NCI-H2107 treated with DMSO at 0.1 percent for 48 hours (cell line): ENCODE measurements around the gene TRIM33.
"Not testable (repeated sequence)": the region's sequence is repeated elsewhere in the genome, so short reads cannot be mapped to it uniquely, and the experiment has no call there.

Experiments used
- DNase-seq: peaks from one replicate; lab custom pipeline; 2025; ENCODE audit not compliant: unreplicated experiment; lab: John Stamatoyannopoulos, UW

Gene TRIM33

DNA sequence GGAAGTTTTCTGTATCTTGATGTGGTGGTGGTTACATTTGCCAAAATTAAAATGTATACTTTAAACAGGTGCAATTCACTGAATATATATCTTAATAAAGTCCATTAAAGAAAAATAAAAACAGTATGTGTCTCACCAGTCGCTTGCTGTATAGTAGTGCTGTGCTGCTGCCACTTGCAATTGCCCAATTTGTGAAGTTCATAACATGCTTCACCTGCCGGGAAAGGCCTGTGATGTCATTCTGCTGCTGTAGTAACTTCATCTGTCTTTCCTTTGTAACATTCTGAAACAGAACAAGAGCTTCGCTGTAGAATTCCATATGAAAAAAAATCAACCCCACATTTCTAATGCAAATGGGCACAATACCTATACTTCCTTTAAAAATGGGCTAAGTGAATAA, 83.4 kb downstream of the TRIM33 start:
- no peak for DNase-seq

DNA sequence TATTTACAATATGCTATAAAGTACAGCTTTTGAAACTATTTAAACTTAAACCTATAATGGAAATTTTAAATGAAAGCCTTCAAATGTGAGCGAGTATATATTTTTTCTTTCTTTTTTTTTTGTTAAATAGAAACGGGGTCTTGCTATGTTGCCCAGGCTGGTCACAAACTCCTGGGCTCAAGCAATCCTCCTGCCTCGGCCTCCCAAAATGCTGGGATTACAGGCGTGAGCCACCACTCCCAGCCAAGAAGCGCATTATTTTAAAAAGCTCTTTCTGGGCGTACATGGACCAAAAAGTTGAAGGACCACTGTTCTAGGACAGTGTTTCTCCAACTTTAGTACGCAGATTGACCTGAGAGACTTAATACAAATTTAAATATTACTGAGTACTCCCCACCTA, 87.5 kb downstream of the TRIM33 start:
- DNase-seq: no peak

DNA sequence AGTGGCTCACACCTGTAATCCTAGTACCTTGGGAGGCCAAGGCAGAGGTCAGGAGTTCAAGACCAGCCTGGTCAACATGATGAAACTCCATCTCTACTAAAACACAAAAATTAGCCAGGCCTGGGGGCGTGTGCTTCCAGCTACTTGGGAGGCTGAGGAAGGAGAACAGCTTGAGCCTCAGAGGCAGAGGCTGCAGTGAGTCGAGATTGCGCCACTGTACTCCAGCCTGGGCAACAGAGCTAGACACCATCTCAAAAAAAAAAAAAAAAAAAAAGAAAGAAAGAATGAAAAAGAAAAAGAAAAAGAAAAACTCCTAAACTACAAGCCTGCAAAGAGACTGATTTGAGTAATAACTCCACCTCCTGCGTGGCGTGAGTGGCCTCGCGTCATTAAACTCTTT, 92.1 kb downstream of the TRIM33 start:
- DNase-seq: not testable (repeated sequence)

DNA sequence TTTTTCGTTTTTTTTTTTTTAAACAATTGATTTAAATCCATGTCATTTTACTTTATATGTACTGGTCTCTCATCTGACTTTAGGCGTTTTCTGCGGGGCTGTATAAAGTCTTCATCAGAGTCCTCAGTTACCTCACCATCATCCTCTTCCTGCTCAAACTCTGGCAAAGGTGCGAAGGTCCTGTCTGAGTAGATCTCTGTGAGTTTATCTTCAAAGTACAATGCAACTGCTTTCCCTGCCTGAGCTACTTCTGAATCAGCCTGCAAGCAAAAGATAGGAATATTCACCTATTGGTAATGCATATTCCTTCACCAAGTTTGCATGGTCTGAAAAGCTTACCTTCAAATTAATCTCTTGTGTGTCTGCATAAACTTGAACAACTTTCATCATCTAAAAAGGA, 113.4 kb downstream of the TRIM33 start:
- DNase-seq: no peak

DNA sequence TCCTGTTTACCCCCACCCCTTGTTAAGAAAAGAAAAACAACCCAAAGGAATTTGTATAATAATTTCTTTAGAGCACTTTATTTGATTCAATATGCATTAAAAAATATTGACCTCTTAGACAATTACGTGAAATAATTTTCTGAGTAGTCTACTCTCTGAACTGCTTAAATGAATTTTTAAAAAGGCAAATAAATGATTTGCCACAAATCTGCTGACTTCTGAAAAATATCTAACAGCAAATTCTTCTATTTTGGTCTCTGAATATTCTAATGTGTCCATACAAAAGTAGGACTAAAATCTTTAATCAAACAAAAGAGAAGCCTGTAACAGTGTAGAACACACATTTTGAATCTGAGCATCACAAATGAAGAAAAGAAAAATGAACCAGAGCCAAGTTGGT, 115.1 kb downstream of the TRIM33 start:
- DNase-seq: no peak

DNA sequence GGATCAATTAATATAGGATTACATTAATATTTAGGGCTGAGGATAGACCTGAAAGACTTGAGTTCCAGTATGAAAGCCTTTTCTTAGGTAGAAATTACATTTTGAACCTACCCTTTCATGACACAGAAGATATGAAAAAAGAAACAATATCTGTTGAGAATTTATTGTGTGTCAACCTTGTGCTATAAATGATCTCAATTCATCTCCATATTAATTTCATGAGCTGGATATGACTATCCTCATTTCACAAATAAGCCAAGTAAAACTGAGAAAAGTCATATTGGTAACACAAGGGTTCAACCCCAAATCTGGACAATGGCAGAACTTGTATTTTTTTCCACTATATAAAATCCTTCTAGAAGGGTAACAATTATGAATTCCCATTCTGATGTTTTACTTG, 120.0 kb downstream of the TRIM33 start:
- DNase-seq: no peak

DNA sequence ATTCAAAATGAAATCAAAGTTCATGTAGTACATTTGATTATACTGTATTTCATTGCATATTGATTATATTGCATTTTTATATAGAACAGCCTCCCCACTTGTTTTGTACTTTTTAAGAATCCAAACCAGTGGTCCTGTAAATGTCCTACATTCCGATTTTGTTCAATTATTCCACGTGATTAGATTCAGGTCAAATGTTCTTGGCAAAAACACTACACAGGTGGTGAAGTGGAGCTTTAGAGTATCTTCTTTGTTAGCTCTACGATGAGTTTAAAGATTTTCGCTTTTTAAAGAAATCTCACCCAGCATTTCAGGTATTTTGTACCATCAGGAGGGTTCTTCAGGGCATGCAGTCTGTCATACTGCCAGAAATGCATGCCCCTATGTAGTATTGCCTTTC, 120.6 kb downstream of the TRIM33 start:
- DNase-seq: no peak

DNA sequence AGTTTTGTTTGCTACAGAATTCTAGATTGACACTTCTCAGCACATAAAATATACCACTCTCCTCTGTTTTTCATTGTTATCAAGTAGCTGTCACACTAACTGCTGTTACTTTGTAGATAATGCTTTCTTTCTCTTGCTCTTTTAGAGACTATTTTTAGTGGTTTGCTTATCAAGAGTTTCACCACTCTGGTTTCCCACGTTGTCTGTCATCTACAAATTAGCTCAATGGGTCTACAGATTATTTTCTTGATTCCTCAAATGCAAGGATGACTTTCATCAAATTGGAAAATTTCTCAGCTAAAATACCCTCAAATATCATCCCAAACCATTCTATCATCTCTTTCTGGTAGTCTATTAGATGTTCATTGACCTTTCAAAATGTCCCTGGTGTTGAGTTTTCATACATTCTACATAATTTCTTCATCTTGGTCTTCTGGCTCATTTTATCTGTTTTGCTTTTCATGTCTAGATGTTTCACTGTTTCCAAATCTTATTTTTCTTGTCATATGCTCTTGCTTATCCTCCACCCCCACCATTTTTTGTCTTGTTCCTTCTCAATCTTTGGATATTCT, 122.5 kb downstream of the TRIM33 start:
- DNase-seq: no peak

DNA sequence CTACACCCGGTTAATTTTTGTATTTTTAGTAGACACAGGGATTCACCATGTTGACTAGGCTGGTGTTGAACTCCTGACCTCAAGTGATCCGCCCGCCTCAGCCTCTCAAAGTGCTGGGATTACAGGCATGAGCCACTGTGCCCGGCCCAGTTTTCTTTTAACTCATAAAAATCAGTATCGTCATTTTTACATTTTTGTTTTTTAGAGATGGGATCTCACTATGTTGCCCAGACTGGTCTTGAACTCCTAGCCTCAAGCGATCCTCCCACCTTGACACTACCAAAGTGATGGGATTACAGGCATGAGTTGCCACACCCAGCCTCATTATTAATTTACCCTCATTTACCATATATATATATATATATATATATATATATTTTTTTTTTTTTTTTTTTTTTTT, 123.4 kb downstream of the TRIM33 start:
- not testable (repeated sequence) for DNase-seq

DNA sequence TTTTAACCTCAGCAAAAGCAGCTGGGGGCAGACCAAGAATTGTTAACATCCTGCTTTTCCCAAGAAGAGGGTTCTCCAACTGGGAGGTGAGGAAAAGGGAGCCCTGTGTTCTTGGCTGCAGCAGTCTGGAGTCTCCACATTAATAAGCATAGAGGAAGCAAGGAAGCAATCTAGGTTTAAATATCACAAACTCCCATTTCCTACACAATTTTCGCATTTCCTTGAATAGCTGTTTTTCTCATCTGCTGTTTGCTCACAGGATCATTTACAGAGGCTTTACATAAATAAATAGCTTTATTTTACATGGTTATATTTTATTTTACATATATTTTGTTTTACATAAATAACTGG, 124.0 kb downstream of the TRIM33 start:
- DNase-seq: no peak

DNA sequence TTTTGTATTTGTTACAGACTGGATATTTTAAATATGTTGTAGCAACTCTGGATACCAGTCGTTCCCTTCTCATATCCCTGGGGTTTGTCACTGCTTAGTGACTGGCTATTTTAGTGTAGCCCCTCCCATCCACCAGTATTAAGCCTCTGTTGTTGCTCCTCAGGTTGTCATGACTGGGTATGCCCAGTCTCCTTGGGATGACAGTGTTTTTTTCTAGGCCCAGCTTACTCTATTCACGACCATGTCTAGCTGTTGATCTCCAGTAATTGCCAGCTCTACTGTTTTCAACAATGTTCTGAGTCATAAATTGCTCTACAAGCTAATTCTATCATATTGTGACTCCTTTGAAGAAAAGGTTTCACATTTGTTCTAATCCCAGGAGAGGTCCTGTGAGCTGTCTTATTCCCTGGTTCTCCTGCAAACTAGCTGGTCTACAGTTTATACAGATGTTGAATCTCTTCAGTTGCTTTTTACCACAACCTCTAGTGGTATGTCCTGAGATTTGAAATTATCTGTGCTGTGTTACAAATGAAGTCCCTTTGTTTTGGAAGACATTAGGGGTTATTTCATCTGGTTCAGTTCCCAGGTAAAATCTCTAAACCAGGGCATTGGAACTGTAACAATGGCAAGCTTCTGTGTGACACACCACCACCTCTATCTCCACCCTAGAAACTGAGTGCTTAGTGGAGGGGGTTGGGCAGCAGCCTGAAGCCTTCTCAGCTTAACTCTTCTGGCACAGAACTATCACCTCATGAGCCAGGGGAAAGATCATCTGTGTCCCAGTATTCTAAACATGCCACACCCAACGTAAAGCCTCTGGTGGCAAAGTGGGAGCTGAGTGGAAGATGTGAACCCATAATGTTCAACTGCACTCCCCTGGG, 124.6 kb downstream of the TRIM33 start:
- no peak for DNase-seq

DNA sequence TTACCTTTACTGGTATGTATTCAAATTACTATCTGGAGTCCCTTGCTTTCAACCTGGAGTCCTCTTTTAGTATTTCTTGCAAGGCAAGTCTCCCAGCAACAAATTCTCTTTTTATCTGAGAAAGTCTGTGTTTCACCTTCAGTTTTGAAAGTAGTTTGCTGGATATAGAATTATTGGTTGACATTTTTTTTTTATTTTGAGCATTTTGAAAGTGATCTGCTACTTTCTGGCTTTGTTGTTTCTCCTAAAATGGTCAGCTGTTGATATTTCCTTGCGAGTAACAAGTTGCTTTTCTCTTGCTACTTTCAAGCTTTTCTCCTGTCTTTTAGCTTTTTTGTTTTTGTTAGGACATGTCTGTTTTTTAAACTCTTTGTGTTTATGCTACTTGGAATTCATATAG, 126.1 kb downstream of the TRIM33 start:
- DNase-seq: no peak

DNA sequence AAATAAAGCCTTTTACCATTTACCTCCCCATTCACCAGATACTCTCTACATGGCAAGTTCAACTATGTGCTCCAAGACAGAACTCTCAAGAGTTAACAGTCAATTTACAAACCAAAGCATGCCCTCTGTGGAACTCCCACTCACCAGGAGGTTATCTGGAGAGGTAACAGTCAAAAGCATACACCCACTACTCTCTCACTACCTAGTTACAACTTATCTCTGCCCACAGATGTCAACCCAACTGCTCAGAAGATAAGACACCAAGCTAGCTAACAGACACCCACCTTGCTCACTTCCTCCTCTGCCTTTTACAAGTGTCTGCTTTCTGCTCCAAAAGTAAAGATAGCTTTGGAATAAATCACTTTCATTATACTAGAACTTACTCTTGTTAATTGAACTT, 131.0 kb downstream of the TRIM33 start:
- no peak for DNase-seq

DNA sequence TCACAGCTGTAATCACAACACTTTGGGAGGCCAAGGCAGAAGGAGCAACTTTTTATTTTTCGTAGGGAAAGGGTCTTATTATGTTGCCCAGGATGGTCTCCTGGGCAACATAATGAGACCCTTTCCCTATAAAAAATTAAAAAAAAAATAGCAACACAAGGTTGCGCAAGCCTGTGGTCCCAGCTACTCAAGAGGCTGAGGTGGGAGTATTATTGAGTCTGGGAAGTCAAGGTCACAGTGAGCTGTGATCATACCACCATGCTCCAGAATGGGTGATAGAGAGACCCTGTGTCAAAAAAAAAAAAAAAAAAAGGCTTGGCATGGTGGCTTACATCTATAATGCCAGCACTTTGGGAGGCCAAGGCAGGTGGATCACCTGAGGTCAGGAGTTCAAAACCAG, 131.6 kb downstream of the TRIM33 start:
- DNase-seq: no peak

DNA sequence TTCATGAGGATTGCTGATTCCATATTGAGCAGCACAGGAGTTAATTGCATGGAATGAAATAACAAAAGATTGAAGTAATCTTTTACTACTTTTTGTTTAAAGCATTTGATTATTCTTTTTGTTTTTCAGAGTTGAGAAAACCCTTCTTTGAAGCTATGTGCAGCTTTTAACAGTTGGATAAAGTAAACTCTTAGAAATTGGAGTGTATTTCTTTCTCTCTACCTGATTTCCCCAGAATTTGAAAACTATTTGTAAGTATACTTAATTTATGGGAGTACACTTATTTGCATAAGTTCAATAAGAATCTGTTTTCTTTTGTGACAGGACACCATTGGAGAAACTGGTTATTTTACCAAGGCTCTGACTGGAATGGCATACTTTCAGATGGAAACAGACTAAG, 133.6 kb downstream of the TRIM33 start:
- no peak for DNase-seq

DNA sequence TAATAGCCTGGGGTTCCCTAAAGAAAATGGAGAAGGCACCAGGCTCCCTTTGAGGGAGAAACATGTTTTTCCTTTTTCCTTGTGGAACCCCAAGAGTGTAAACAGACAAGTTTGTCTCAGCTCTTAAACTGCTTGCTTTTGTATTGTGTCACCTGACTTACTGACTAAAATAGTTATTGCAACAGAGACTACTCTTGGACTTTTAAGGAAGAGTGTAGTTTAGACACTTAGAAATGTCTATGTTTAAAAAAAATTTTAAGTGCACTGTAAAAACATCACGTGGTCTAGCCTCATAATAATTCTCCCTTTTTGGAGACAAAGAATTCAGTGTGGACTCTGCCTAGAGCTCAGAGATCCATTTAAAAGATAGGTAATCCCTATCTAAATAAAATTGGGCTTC, 141.1 kb downstream of the TRIM33 start:
- DNase-seq: no peak

DNA sequence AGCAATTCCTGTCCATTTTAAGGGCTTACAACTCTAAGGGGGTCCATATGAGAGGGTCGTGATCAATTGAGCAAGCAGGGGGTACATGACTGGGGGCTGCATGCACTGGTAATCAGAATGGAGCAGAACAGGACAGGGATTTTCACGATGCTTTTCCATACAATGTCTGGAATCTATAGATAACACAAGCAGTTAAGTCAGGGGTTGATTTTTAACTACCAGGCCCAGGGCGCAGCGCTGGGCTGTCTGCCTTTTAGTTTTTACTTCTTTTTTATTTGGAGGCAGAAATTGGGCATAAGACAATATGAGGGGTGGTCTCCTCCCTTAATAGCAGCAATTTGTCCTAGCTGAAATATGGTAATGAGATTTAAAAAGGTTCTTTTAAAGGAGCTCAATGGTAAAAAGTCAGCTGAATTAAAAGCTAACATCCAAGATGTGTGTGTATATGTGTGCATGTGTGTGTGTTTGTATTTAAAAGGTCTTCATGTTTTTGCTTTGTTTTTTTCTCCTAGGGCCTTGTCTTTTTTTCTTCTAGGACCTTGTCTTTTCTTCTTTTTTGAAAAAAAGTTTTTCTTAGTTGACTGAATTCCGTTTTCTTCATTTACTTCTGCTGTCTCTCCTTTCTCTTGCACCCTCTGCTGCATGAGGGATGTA, 141.6 kb downstream of the TRIM33 start:
- not testable (repeated sequence) for DNase-seq

DNA sequence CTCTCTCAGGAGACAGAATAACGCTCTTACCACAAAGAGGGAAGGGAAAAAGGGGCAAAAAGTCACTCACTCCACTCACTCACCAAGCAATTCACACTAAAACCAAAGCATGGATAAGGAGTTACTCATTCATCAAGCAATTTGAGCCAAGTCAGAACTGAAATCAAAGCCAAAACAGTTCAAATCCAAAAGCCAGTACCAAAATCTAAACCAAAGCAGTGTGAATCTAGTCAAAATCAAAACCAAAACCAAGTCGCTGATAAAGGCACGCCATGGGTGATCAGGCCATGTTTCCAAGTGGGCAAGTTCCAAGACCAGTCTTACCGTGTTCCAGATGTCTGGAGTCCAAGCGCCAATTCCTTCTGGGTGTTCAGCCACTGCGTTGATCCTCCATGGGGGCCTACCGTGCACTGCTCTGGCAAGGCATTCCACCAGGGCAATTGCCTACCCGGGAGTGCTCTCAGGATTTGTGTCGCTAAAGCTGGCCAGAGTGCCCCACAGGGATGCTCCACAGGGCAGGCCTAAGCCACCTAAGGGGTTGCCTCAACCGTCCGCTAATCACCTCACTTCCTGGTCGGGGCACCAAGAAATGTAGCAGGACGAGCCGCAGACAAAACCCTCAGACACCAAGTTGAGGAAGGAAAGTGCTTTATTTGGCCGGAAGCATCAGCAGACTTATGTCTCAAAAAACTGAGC, 142.3 kb downstream of the TRIM33 start:
- DNase-seq: no peak

DNA sequence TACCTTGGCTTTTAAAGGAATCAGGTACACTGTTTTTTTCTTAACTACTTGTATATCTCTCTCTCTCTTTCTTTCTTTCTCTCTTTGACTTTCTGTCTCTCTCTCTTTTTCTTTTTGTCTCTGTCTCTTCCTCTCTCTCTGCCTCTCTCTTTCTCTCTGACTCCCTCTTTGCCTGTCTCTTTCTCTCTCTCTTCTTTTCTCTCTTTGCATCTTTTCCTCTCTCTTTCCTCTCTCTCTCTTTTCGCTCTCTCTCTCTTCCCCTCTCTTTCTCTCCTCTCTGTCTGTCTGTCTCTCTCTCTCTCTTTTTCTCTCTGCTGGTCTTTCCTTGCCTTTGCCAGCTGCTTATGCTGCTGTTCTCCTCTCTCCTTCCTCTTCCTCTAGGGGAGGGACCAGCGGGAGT, 143.2 kb downstream of the TRIM33 start:
- DNase-seq: no peak

DNA sequence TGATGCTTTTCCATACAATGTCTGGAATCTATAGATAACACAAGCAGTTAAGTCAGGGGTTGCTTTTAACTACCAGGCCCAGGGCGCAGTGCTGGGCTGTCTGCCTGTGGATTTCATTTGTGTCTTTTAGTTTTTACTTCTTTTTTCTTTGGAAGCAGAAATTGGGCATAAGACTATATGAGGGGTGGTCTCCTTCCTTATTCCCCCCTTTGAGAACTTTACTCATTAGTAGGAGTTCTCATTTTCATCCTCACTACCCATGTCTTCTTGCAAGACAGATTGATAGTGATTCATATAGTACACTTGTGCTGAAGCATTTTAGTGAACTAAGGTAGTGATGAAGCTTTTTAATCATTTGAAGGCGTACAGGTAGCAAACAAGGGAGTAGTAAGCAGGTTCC, 147.8 kb downstream of the TRIM33 start:
- not testable (repeated sequence) for DNase-seq

DNA sequence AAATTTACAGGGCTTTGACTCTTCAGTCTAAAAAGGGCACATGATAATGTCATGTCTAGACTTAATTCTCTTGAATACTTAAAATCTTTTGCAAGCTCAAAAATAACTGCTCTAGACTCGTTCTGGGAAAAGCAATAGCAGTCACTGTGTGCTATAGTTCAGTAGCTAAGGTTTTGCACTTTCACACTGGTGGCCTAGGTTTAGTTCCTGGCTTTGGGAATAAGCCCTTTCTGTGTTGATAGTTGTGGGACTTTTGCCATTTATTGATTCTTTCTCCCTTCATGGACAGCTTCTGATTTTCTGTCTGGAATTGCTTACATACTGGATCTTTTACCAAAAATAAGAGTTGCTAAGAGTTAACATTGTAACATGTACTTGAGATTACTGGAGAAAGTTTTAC, 151.2 kb downstream of the TRIM33 start:
- DNase-seq: no peak

DNA sequence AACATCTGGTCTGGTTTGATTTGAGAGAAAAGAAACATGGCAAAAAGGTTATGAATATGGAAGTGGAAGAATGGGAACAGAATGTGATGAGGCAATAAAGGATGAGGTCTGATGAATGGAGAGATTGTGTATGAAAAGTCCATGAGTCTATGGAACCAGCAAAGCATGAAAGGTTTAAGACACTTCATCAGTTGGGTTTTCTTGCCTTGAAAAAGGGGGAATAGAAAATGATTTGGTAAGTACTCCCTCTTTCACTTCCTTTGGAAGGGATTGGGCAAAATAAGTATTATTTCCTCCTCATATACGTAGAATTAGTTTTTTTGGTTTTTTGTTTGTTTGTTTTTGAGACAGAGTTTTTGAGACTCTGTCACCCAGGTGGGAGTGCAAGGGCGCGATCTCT, 155.8 kb downstream of the TRIM33 start:
- DNase-seq: no peak
